Measurements from ENCODE around the gene BLNK.

GRCh38 chr10:96306516-96306915 is 35.1 kb upstream of the BLNK start:
- TF ChIP-seq POLR2A (IDR thresholded peaks at IDR 0.05) (no peak), CTCF (IDR thresholded peaks at IDR 0.05 in 4 of 5, conservative IDR thresholded peaks at IDR 0.05 in 1 of 5) (no peak)
